Trophoblast cell (in vitro differentiated cells and primary cell): ENCODE data around the gene SIRPG.

Experiments used
- DNase-seq, 2 donors: peaks; one replicate each; pipeline ENCODE4 v3.0.0-alpha.2; 2016
- H2AFZ ChIP-seq: 2 replicates; pipeline ENCODE4 v1.6.1; 2013; ENCODE audit warnings: low read length, moderate library complexity, mild to moderate bottlenecking; ENCODE audit not compliant: insufficient read depth, poor library complexity
- H2AK5ac ChIP-seq: 2 replicates; pipeline ENCODE4 v1.6.1; 2013; ENCODE audit warnings: mild to moderate bottlenecking, low read length
- H2BK120ac ChIP-seq: 2 replicates; pipeline ENCODE4 v1.6.1; 2013; ENCODE audit warnings: low read length, mild to moderate bottlenecking, moderate library complexity; ENCODE audit not compliant: insufficient read depth, poor library complexity
- H2BK12ac ChIP-seq: 2 replicates; pipeline ENCODE4 v1.6.1; 2013; ENCODE audit warnings: mild to moderate bottlenecking, low read length, moderate library complexity
- H2BK5ac ChIP-seq: 2 replicates; pipeline ENCODE4 v1.6.1; 2013; ENCODE audit warnings: low read length, low read depth, moderate library complexity, mild to moderate bottlenecking; ENCODE audit not compliant: poor library complexity
- H3K14ac ChIP-seq: 2 replicates; pipeline ENCODE4 v1.6.1; 2013; ENCODE audit warnings: mild to moderate bottlenecking, low read length
- H3K18ac ChIP-seq: 2 replicates; pipeline ENCODE4 v1.6.1; 2013; ENCODE audit warnings: mild to moderate bottlenecking, low read length
- H3K23ac ChIP-seq: 2 replicates; pipeline ENCODE4 v1.6.1; 2013; ENCODE audit warnings: low read length
- H3K27ac ChIP-seq: 2 replicates; pipeline ENCODE4 v1.5.1; 2013; ENCODE audit warnings: low read depth, mild to moderate bottlenecking, inconsistent platforms, low read length, moderate library complexity
- H3K27me3 ChIP-seq: 2 replicates; pipeline ENCODE4 v1.6.1; 2013; ENCODE audit warnings: inconsistent platforms, mild to moderate bottlenecking, low read length, moderate library complexity; ENCODE audit not compliant: insufficient read depth
- H3K36me3 ChIP-seq, 2 experiments: 1 replicate in 1 of 2; 2 replicates in 1 of 2; pipeline ENCODE4 v1.6.1; 2013; ENCODE audit warnings: low read length in 2 of 2, mild to moderate bottlenecking in 2 of 2, moderate library complexity in 1 of 2; ENCODE audit not compliant: insufficient read depth in 2 of 2, control insufficient read depth in 1 of 2
- H3K4ac ChIP-seq: 2 replicates; pipeline ENCODE4 v1.6.1; 2013; ENCODE audit warnings: low read depth, mild to moderate bottlenecking, low read length, moderate library complexity
- H3K4me1 ChIP-seq, 2 experiments: 1 replicate in 1 of 2; 2 replicates in 1 of 2; pipeline ENCODE4 v1.6.1; 2013; ENCODE audit warnings: low read length in 2 of 2, mild to moderate bottlenecking in 2 of 2, moderate library complexity in 1 of 2; ENCODE audit not compliant: insufficient read depth in 2 of 2, control insufficient read depth in 1 of 2
- H3K4me2 ChIP-seq: 2 replicates; pipeline ENCODE4 v1.6.1; 2013; ENCODE audit warnings: inconsistent platforms, mild to moderate bottlenecking, low read length, moderate library complexity
- H3K4me3 ChIP-seq: 2 replicates; pipeline ENCODE4 v1.5.1; 2013; ENCODE audit warnings: mild to moderate bottlenecking, low read depth, low read length, inconsistent platforms
- H3K79me1 ChIP-seq: one replicate; pipeline ENCODE4 v1.6.1; 2013; ENCODE audit warnings: low read length
- H3K79me2 ChIP-seq: 2 replicates; pipeline ENCODE4 v1.6.1; 2013; ENCODE audit warnings: low read length, mild to moderate bottlenecking; ENCODE audit not compliant: control insufficient read depth, insufficient read depth, poor library complexity
- H3K9ac ChIP-seq: 2 replicates; pipeline ENCODE4 v1.6.1; 2013; ENCODE audit warnings: mild to moderate bottlenecking, low read length
- H3K9me3 ChIP-seq: 2 replicates; pipeline ENCODE4 v1.6.1; 2013; ENCODE audit warnings: low read depth, mild to moderate bottlenecking, control low read depth, inconsistent platforms, low read length; ENCODE audit not compliant: insufficient read depth
- H4K12ac ChIP-seq: 2 replicates; pipeline ENCODE4 v1.6.1; 2013; ENCODE audit warnings: low read depth, mild to moderate bottlenecking, low read length, moderate library complexity
- H4K8ac ChIP-seq: 2 replicates; pipeline ENCODE4 v1.6.1; 2013; ENCODE audit warnings: low read depth, mild to moderate bottlenecking, low read length, moderate library complexity
- H4K91ac ChIP-seq: one replicate; pipeline ENCODE4 v1.6.1; 2013; ENCODE audit warnings: low read depth, mild to moderate bottlenecking, low read length, moderate library complexity
- WGBS: extraction: QIAGEN DNeasy Blood & Tissue Kit; methylation state at CpG from one replicate; pipeline ENCODE4 v1.1.7; 2013; ENCODE audit warnings: missing lambda C conversion rate; ENCODE audit not compliant: insufficient read length, insufficient coverage; ENCODE audit errors: extremely low coverage; 5-methylcytosine and 5-hydroxymethylcytosine counted together

The SIRPG gene

GRCh38 chr20:1676650-1677049 is 19.1 kb upstream of the SIRPG start:
- Histone ChIP-seq H4K8ac (no peak overlapping the region), H2BK12ac (no peak overlapping the region), H2AK5ac (no peak overlapping the region), H3K4ac (no peak overlapping the region), H2BK120ac (no peak overlapping the region), H3K14ac (no peak overlapping the region), H3K4me2 (no peak overlapping the region), H3K4me1 (no peaks in the 10 kb centered on the region), H3K4me3 (no peak overlapping the region), H3K18ac (no peak overlapping the region), H3K79me1 (no peaks in the 10 kb centered on the region), H3K36me3 (no peaks in the 10 kb centered on the region), H4K91ac (no peak overlapping the region), H3K9me3 (no peaks in the 10 kb centered on the region), H4K12ac (no peak overlapping the region), H3K23ac (no peak overlapping the region), H3K27ac (no peak overlapping the region), H3K27me3 (no peaks in the 10 kb centered on the region), H2BK5ac (no peak overlapping the region), H3K79me2 (no peaks in the 10 kb centered on the region), H3K9ac (no peak overlapping the region), H2AFZ (no peak overlapping the region)
- no peak for DNase-seq
- no CpG with 5 or more reads among the region's 6 CpGs for WGBS

- Histone ChIP-seq H4K8ac (no peak overlapping the region), H3K4me1 (no peaks in the 10 kb centered on the region), H4K12ac (no peak overlapping the region), H3K27ac (no peak overlapping the region), H4K91ac (no peak overlapping the region), H2BK120ac (no peak overlapping the region), H2AK5ac (no peak overlapping the region), H3K9me3 (peaks cover 5% of the 10 kb centered on the region), H3K79me2 (no peaks in the 10 kb centered on the region), H3K4me2 (no peak overlapping the region), H3K79me1 (no peaks in the 10 kb centered on the region), H3K9ac (no peak overlapping the region), H3K27me3 (no peaks in the 10 kb centered on the region), H2AFZ (no peak overlapping the region), H3K4me3 (no peak overlapping the region), H3K23ac (no peak overlapping the region), H2BK12ac (no peak overlapping the region), H3K18ac (no peak overlapping the region), H2BK5ac (no peak overlapping the region), H3K14ac (no peak overlapping the region), H3K36me3 (no peaks in the 10 kb centered on the region), H3K4ac (no peak overlapping the region)
- no peak for DNase-seq
- WGBS: no CpG with 5 or more reads among the region's 4 CpGs
Observed at GRCh38 chr20:1674990-1675780, 17.6 kb upstream of the SIRPG start.

- peaks cover 7% of the 10 kb centered on the region for H3K9me3 ChIP-seq
- no peak overlapping the region for H3K4me2 ChIP-seq
- H3K79me1 ChIP-seq: no peaks in the 10 kb centered on the region
- no peaks in the 10 kb centered on the region for H3K27me3 ChIP-seq
- DNase-seq: no peak
- no peak overlapping the region for H3K4me3 ChIP-seq
- H2BK5ac ChIP-seq: no peak overlapping the region
- H4K8ac ChIP-seq: no peak overlapping the region
- H2AFZ ChIP-seq: no peak overlapping the region
- H3K4me1 ChIP-seq: no peaks in the 10 kb centered on the region
- no peak overlapping the region for H2BK12ac ChIP-seq
- no CpG with 5 or more reads among the region's 3 CpGs for WGBS
- no peak overlapping the region for H3K4ac ChIP-seq
- no peak overlapping the region for H3K18ac ChIP-seq
- H3K14ac ChIP-seq: no peak overlapping the region
- H3K9ac ChIP-seq: no peak overlapping the region
- no peak overlapping the region for H2BK120ac ChIP-seq
- no peaks in the 10 kb centered on the region for H3K79me2 ChIP-seq
- no peaks in the 10 kb centered on the region for H3K36me3 ChIP-seq
- no peak overlapping the region for H3K23ac ChIP-seq
- H4K91ac ChIP-seq: no peak overlapping the region
- no peak overlapping the region for H2AK5ac ChIP-seq
- H4K12ac ChIP-seq: no peak overlapping the region
- H3K27ac ChIP-seq: no peak overlapping the region
Observed at GRCh38 chr20:1674361-1674760, 16.8 kb upstream of the SIRPG start.

- Histone ChIP-seq H3K14ac (no peak overlapping the region), H3K18ac (no peak overlapping the region), H3K4me1 (no peaks in the 10 kb centered on the region), H2BK12ac (no peak overlapping the region), H3K4me2 (no peak overlapping the region), H4K91ac (no peak overlapping the region), H3K36me3 (no peaks in the 10 kb centered on the region), H3K23ac (no peak overlapping the region), H3K79me2 (no peaks in the 10 kb centered on the region), H3K27me3 (no peaks in the 10 kb centered on the region), H3K4ac (no peak overlapping the region), H3K9me3 (peaks cover 7% of the 10 kb centered on the region), H4K8ac (no peak overlapping the region), H2BK5ac (no peak overlapping the region), H3K4me3 (no peak overlapping the region), H3K9ac (no peak overlapping the region), H2BK120ac (no peak overlapping the region), H2AK5ac (no peak overlapping the region), H2AFZ (no peak overlapping the region), H3K27ac (no peak overlapping the region), H3K79me1 (no peaks in the 10 kb centered on the region), H4K12ac (no peak overlapping the region)
- WGBS: no CpG with 5 or more reads among the region's 4 CpGs
- DNase-seq: no peak
Observed at GRCh38 chr20:1673424-1673823, 15.8 kb upstream of the SIRPG start.
